VCaP (cell line): ENCODE measurements around the gene LRRC10B.

Experiments used
- H3K27ac ChIP-seq: fragments of 450-650 bp; 2 replicates; pipeline ENCODE4 v1.5.1; 2017
- CTCF ChIP-seq: fragments of 450-650 bp; conservative IDR thresholded peaks from 2 replicates; pipeline ENCODE4 v1.5.1; 2017; ENCODE audit warnings: mild to moderate bottlenecking, moderate library complexity

Gene LRRC10B

GRCh38 chr11:61480261-61480993 is 28.1 kb upstream of the LRRC10B start:
- H3K27ac ChIP-seq, result no peak overlapping the region
- TF ChIP-seq CTCF, result no peak

- no peak overlapping the region for H3K27ac ChIP-seq
- no peak for TF ChIP-seq CTCF
Observed at GRCh38 chr11:61480994-61481335, 27.6 kb upstream of the LRRC10B start.

GRCh38 chr11:61481806-61482205 is 26.7 kb upstream of the LRRC10B start:
- H3K27ac ChIP-seq, result no peak overlapping the region
- no peak for TF ChIP-seq CTCF

DNA sequence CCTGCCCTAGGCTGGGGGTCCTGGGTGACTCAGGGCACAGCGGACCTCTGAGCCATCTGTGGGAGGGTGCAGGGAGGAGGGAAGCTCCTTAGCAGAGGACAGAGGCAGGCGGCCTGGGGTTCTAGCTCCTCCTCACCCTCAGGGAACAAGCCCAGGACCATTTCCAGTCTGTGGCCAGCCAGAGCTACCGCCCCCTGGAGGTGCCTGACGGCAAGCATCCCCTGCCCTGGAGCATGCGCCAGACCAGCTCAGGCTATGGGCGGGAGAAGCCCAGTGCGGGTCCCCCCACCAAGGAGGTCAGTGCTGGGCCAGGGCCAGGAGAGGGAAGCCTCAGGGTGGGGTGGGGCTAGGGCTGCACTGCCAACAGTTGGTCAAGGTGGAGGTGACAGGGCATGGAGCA is 26.0 kb upstream of the LRRC10B start:
- peak; percentile 43 for TF ChIP-seq CTCF
- H3K27ac ChIP-seq, result no peak overlapping the region

- TF ChIP-seq CTCF, result no peak
- no peak overlapping the region for H3K27ac ChIP-seq
Observed at GRCh38 chr11:61484541-61484940, 24.0 kb upstream of the LRRC10B start.

DNA sequence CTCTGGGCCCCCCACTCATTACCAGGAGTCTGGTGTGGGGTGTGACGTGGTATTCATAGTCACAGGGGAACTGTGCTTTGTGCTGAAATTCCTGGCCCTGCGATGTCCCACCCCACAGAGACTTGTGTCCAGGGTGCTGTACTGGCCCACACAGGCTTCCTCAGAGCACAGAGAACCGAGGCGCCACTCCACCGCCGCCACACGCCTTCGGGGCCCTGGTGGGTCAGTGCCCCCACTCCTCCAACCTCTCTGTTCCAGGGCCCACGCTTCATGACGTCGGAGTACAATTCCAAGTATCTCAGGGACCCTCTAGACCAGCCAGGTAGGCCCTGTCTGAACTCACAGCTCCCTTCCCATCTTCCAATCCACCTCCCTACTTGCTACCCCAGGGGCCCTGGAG is 23.5 kb upstream of the LRRC10B start:
- no peak overlapping the region for H3K27ac ChIP-seq
- TF ChIP-seq CTCF, result no peak

GRCh38 chr11:61486011-61486620 is 22.4 kb upstream of the LRRC10B start:
- TF ChIP-seq CTCF, result no peak
- H3K27ac ChIP-seq, result no peak overlapping the region
